ENCODE data around the gene ILKAP.

The ILKAP gene, protein sequence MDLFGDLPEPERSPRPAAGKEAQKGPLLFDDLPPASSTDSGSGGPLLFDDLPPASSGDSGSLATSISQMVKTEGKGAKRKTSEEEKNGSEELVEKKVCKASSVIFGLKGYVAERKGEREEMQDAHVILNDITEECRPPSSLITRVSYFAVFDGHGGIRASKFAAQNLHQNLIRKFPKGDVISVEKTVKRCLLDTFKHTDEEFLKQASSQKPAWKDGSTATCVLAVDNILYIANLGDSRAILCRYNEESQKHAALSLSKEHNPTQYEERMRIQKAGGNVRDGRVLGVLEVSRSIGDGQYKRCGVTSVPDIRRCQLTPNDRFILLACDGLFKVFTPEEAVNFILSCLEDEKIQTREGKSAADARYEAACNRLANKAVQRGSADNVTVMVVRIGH

DNA sequence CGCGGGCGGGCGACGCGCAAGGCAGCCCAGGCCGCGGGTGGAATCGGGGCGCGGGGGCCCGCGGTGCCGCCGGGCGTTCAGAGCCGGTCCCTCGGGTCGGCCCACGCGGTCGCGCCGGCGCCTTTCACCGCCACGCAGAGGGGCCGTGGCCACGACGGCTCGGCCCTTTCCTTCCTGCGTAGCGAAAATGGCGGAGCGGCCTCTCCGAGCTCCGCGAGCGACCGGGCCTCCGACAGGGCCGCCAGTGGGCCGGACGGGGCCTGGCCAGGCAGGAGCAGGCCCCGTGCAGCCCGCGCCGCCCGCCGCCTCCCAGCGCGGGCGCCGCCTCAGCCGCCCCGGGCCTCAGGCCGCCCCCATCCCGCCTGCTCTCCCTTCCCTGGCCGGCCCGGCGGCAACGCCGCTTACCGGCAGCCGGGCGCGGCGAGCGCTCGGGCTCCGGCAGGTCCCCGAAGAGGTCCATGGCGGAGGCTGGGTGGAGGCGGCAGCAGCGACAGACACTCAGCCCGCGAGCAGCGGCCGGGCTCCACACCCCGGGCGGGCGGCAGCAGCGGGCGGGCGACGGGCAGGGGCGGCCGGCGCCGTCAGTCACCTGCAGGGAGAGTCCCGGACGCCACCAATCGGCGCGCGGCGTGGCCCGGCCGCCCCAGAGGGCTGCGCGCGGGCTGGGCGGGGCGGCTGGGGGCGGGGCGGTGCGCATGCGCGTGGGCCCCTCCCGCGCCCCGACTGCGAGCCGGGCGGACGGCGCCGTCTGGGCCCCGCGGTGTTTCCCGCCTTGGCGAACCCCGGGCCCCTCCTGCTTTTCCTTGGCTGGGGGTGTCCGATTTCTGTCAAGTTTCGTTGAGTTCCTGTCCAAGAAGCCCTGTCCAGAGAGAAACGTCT lies at the start of gene ILKAP:
Gene ILKAP (minus strand): TSS at position 602 of the 879 bp plus-strand sequence. CDS start 142 bp downstream, at position 460.
- DNase-seq, result peak; percentile 91

DNA sequence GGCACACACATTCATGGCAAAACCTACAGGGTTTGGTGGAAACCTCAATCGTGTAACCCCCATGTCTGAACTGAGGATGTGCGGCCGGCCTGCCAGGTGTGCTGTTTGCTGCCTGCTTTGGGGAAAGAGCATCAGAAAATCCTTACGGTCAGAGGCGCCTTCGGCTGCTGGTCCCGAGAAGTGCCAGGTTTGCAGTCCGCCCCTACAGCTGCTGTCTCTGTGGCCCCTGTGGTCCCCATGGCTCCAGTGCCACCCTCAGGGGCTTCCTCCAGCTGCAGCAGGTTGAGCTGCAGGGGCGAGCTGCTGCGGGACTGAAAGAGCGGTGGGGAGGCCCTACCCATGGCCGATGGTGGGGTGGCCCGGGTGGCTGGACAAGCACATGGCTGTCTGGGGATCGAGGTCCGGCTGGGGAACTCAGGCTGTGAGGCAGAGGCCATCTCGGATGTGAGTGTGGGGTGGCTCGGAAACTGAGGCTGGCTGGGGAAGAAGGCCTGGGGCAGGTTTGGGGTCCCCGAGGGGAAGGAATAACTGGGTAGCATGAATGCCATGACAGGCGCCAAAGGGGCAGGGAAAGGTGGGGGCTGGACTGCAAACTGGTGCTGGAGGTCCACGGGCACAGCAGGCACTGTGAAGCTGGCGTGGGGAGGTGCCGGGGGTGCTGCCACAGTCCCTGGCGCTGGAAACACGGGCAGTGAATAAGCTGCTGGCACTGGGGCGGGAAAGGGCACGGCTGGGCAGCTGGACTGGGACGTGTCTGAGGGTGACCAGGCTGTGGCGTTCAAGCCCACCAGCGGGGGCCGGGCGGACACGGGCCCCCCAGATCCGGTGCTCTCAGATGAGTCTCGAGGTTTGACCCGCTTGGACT lies 49.5 kb upstream of the ILKAP start:
- no peak for DNase-seq

DNA sequence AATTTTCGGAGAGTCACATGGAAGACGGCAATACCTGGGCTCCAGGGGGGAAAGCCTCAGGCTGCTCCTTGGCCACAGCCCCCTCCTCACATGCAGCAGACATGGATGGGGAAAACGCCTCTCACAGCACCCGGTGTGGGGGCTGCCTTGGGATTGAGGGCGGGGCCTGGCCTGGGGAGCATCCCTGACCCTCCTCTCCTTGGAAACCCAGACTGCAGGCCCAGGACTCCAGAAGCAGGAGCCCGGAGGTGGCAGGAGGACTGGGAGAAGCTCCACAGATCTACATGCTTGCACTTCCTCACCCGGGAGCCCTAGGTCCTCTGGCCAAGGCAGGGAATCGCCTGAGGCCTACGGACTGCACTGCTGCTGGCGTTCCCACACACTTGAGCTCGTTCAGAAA lies 48.5 kb upstream of the ILKAP start:
- no peak for DNase-seq

DNA sequence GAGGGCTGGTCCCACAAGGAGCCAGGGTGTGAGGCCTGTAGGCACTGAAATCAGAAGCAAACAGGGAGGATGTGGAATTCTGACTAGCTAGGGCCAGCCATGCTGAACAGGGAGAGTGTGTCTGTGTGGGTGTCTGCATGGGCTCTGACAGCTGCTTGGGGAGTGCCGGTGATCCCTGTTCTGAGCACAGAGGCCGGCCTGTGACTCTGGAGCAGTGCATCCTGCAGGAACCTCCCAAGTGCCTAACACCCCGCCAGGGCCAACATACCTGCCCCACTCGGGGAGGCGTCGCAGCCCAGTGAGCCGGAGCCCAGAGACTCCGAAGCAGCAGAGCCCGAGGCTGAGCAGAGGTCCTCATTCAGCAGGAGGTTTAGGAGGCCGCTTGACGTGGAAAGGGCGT lies 47.8 kb upstream of the ILKAP start:
- no peak for DNase-seq

DNA sequence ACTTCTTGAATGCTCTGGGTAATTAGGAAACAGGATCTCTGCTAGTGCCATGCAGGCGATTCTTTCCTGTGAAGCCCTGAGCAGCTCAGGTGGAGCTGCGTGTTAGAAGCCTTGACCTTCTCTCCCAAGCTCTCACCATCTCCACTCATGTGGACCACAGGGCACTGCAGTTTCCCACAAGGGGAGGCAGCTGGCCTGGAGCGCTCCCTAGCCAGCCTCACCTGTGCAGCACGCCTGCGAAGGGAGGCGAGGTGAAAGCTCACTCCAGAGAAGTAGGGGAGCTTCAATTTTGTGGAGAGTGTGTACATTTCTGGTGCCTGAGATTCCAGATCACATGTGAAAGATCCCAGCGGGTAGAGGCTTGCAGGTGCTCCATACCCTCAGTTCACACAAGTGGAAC lies 47.4 kb upstream of the ILKAP start:
- no peak for DNase-seq

DNA sequence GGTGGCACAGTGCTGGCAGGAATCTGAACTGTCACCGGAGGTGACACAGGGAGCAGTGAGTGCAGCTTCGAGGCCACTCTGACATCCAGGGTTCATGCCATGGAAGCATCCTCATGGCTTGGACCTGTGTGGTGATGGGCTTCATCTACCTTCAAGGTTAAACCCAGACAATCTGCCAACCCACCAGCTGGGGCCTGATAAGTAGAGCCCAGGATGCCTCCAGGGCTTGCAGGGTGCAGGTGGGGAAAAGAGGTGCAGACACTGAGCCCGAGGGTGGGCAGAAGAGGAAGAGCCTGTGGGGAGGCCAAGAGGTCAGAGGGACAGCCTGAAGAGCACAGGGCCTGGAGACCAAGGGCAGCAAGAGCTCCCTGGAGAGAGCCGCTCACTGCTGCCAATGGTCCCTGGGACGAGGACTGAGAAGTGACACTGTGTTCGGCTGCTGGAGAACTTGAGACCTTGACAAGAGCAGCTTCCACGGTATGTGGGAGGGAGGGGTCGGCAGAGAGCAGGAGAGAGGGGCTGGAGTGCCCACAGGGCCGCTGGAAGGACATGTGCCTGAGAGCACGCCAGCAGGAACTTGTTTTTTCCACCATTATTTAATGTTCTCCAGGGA lies 44.5 kb upstream of the ILKAP start:
- no peak for DNase-seq

DNA sequence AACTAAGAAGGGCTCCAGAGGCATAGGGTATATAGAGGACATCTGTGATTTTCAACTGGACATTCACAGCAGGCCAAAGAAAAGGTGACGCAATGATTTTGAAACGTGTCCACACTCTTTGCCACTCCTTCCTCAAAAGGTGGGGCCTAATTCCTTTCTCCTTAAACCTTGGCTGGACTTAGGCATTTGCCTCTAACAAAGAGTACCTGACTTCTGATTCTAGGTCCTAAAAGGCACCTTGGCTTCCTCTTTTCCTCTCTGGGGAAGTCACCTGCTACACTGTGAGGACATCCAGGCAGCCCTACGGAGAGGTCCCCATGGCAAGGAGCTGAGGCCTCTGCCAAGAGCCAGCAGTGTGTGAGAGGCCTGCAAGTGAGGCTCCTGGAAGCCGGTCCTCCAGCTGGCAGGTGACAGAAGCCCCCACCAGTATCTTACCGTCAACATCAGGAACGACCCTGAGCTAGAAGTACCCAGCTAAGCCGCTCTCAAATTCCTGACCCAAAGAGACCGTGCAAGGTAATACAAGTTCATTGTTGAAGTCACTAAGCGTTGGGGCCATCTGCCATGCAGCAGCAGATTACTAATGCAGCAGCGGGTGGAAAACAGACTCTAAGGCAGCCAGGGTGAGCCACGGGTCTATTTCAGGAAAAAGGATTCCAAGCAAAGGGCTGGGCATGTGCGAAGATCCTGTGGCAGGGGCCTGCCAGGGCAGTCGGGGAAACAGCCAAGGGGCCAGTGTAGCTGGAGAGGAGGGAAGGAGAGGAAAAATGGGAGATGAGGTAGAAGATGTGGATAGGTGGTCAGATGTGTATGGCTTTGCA lies 43.7 kb upstream of the ILKAP start:
- no peak for DNase-seq

DNA sequence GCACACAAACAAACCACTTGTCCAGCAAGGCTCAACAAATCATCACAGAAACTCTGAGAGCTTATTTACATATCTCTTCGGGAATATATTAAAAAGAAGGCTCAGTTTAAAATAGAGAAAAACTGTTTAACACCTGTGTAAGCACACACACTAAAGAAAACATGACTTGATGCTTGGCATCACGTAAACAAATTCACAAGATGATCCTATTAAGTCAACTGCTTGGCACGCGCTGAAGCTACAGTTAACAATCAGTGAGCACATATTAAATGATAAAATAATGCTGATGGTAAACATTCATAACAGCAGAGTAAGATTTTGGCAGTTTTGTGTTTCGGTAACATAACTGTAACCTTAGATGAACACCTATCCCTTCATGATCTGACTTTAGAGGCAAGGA lies 40.7 kb upstream of the ILKAP start:
- DNase-seq, result no peak

DNA sequence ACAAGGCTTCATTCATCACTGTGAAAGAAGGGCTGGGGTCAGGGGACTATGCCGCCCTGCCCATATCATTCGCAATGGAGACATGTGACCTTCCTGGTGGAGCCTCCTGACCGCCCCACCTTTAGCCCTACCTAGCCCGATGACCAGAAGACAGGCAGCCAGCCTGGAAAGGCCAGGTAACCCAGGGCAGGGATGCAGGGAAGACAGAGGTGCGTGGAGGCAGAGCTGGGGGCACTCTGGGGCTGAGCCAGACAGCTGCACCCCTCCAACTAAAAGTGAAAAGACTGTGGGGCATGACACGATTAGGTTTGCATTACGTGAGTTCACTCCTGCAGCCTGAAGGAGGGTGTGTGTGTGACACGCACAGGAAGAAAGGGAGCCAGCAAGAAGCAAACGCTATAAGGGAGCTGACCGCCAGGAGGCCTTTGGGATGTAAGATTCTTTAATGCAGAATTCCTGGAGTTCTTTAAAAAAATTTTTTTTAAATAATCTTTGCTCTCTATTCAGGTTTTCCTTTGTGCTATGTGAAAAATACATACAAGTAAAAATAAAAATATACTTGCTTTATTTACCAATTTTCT lies 40.1 kb upstream of the ILKAP start:
- no peak for DNase-seq

DNA sequence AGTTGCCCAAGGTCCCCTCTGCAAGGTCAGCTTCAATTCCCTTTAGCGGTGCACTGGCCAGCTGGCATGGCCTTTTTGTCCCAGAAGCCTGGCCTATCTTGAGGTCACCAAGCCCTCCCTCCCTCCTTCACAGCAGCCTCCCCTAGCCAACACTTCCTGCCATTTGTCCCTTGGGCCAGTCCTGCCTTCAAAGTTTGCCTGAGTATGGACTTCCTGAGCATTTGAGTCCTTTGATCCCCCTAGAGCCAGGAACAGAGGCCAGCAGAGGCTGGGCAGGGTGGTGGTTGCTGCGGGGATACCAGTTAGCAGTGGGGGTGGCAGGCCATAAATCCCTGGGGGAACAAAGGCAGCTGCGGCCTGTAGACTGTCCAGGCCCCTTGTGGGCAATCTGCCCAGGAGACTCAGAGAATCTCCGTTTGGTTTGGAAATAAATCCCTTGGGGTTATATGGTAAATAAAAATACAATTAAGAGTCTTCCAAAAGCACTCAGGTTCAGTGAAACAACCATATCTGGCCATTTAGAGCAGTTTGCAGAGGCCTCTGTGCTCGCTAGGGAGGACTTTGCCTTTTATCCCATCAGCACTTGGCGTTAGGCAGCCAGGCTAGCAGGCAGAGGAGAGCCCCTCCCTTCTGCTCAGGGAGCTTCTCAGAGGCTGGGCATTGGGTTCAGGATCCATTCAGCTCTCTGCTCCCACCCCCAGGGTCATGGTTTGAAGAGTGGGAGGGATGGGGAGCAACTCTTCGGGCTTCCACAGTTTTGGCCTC lies 39.4 kb upstream of the ILKAP start:
- DNase-seq, result no peak

DNA sequence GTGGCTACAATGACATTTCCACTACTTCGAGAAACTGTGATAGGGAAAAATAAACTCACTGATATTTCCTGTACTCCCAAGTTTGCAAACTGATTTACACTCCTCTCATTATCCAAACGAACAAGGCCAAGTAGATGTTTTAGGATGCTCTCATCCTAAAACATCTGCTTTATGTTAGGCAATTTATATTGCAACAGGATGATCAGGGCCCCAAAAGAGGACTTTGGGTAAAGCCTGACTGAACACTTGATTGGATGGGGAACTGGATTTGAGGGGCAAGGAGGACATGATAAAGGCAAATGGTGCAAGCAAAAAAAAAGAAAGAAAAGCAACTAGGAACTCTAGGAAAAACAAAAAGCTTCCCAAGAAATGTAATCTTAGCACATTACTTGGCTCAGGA lies 38.5 kb upstream of the ILKAP start:
- no peak for DNase-seq

DNA sequence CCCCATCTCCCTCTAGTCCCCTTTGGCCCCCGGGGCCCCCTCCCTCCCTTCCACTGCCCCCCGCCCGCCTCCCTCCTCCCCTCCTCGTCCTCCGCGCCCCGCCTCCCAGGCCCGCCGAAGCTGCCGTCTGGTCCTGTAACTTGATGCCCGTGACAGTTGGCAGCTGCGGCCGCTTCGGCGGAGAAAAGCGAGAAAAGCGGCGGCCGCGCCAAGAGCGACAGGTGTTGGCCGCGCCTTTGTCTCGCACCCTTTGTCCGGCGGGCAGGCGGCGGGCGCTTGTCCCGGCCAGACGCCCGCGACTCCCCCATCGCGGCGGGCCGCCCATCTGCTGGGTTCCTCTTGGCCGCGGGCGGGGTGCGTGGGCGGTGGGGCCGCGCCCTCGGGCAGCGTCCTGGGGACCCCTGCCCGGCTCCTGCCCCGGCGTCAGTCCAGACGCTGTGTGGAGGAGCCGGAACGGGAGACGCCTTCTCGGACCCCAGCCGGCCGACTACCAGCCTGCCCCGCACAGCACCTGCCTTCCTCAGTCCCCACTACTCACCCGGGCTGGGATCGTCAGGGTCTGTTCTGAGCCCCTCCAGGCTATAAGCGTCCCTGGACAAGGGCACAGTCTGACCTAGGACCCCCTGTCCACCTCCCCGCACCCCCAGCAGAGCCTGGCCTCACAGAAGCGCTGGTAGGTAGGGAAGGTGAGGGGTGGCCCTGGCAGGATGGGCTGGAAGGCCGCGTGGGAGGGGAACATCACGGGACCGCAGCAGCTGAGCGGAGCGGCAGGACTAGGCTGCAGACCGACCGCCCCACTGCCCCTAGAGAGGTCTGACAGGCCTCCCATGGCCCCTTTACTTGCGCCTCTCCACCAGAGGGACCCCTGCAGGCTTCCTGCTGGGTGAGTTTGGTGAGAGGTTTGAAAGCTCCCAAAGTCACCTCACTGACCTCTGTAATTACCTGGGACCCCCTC lies 37.5 kb upstream of the ILKAP start:
- DNase-seq, result peak; percentile 20

DNA sequence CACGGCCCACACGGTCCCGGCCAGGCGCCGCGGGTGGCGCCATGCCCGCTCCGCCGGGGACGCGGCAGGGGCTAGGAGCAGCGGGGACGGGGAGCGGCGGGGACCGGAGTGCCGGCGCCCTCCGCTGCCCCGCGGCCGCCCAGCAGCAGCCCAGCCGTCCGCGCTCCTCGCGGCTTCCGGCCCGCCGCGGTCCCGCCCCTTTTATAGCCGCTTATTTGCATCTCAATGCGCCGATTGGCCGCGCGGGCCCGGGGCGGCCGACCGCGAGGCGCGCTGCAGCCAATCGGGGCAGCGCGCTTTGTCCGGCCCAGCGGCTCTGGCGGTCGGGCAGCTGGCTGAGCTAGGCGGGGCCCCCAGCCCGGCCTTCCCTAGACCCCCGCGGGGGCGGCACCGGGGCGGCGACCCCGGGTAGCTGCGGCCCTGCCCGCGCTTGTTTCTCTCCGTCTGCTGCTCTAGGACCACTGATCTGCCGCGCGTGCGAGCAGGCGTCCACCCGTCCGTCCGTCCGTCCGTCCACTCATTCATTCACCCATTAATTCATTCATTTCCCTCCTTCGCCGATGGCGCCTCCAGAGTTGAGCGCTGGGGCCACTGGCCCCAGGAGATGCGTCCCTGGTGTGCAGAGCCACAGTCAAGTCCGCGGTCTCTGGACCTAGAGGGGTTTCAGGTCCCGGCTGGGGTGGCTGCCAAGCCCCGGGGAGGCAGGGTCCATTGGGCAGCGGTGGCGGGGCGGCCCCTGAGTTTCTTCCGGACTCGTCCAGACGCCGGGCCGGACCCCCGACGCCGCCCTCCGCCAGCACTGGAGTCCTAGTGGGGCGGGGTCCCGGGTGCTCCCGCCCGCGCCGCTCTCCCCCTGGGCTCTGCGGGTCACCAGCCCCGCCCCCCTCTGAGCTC lies 36.6 kb upstream of the ILKAP start, which contains the start of gene HES6:
Gene HES6 (minus strand): TSS at position 176 of the 894 bp plus-strand sequence. CDS start 133 bp downstream, at position 43.
- peak; percentile 87 for DNase-seq

DNA sequence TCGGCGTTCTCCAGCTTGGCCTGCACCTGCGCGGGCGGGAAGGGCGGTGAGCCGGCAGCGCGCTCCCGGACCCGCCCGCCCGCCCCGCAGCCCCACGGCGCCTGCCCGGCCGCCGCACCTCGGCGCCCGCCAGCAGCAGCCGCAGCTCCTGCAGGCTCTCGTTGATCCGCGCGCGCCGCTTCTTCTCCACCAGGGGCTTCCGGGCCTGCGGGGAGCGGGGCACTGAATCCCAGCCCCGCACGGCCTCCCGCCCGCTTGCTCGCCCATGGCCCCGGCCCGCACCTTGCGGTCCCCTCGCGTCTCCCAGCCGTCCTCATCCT lies 36.0 kb upstream of the ILKAP start:
- DNase-seq, result peak; percentile 54

DNA sequence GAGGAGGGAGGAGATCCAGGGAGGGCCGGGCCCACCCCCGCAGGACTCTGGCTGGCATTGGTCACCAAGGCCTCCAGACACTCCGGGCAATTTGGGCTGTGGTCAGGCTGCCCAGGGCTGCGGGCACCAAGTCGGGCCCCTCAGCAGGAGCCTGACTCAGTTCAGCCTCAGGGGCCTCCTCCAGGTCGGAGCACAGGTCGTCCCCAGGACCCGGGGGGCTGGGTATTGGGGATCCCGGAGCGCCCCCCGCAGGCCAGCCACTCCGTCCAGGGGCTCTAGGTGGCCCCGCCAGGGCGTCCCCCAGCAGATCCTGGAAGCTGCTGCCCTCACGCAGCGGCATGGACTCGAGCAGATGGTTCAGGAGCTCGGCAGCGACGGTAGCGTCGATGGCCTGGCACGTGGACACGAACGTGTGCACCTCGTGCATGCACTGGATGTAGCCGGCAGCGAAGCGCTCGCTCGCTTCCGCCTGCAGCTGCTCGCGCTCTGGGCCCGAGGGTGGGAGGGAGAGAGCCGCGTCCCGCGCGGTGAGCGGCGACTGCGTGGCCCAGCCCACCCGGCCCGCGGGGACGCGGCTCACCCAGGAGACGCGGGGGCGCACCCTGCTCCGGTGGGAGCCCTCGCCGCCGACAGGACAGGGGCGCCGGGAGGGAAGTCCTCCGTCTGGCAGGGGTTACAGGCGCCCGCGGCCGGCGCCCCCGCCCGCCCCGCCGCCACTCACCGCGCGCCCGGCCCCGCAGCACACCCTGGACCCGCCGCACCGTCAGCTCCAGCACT lies 35.5 kb upstream of the ILKAP start:
- peak; percentile 54 for DNase-seq

DNA sequence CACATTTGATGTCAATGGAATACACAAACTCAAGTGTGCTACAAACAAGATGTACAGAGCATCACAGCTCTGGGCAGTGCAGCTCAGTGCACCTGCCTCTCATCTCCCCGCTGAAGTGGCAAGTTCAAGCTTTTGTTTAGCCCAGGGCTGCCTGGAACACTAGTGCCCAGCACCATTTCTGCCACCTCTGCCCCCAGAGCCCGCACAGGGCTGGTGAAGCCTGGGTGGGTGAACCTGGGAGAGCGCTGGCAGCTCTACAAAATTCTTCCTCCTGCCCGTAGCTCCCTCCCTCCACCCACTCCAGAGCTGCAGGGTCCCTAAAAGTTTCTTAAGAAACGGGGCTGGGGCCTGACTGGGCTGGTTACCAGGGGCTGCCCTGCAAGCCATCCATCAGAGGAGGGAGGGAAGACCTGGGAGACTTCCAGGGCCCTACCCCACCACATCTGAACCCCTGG lies 34.8 kb upstream of the ILKAP start:
- no peak for DNase-seq

DNA sequence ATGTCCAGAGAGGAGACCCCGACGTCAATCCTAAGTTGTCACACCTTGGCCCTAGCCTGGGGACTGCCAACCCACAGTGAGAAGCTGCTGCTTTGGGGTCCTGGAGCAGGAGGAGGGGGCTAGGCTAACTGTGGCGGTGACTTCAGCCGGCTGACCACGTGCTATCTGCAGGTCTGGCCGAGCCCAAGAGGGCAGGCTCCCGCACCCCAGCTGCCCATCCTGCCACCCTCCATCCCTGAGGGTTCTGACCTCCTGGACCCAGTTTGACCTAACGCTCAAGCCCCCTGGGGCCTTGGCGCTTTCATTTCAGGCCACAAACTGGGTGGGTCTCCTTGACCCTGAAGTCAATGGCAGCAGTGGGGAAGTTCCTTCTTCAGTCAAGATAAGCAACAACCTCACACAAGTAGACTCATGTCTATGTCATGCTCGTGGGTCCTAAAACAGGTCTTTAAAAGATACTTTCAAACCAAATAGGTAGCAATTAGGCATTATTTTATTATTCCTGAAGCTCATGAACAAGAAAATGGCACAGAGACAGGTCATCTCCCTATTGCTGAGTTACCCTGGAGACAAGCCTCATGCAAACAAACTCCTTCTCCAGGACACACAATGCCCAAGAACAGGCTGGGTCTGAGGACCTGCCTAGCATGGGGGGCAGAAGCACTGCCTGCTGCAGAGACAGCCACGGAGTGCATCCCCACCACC lies 34.1 kb upstream of the ILKAP start:
- no peak for DNase-seq
